WI38 (cell line): ENCODE measurements around the gene ALDH1A2.

Experiments
- H3K4me3 ChIP-seq: 2 replicates; pipeline ENCODE4 v1.5.1; 2011; ENCODE audit warnings: low read depth, mild to moderate bottlenecking, control low read depth, low read length
- CTCF ChIP-seq: IDR thresholded peaks from 2 replicates; pipeline ENCODE4 v1.5.1; 2012; ENCODE audit warnings: low read depth, mild to moderate bottlenecking, control low read depth, low read length

ALDH1A2 gene

GRCh38 chr15:57949374-57949943 lies 116.1 kb downstream of the ALDH1A2 start:
- no peak overlapping the region for H3K4me3 ChIP-seq
- TF ChIP-seq CTCF = no peak

- TF ChIP-seq CTCF = no peak
- no peak overlapping the region for H3K4me3 ChIP-seq
Observed at GRCh38 chr15:57948351-57949289, 116.9 kb downstream of the ALDH1A2 start.

- no peak for TF ChIP-seq CTCF
- H3K4me3 ChIP-seq = no peak overlapping the region
Observed at GRCh38 chr15:57947781-57948180, 117.7 kb downstream of the ALDH1A2 start.

- no peak overlapping the region for H3K4me3 ChIP-seq
- TF ChIP-seq CTCF = no peak
Observed at GRCh38 chr15:57947282-57947681, 118.2 kb downstream of the ALDH1A2 start.

- no peak overlapping the region for H3K4me3 ChIP-seq
- no peak for TF ChIP-seq CTCF
Observed at GRCh38 chr15:57946491-57947048, 118.9 kb downstream of the ALDH1A2 start.

- no peak for TF ChIP-seq CTCF
Observed at GRCh38 chr15:57945616-57946015, 119.9 kb downstream of the ALDH1A2 start.

More at GRCh38 chr15:57945616-57946015, 119.9 kb downstream of the ALDH1A2 start:
- no peak overlapping the region for H3K4me3 ChIP-seq
